Liver (tissue), 3 donors: Measurements from ENCODE around the gene PLEKHO2.

Experiments
- EGR1 ChIP-seq, 2 donors: IDR thresholded peaks; 2 replicates each; pipeline ENCODE4 v1.6.1; 2016 to 2018; ENCODE audit warnings: antibody characterized with exemption in 2 of 2, low read depth in 2 of 2
- GABPA ChIP-seq, 2 donors: IDR thresholded peaks in 1 of 2; conservative IDR thresholded peaks in 1 of 2; 2 replicates each; pipeline ENCODE4 v1.6.1; 2016; ENCODE audit warnings: antibody characterized with exemption in 2 of 2, mild to moderate bottlenecking in 1 of 2, moderate library complexity in 1 of 2
- NR2F2 ChIP-seq: IDR thresholded peaks from 2 replicates; pipeline ENCODE4 v1.6.1; 2016; ENCODE audit warnings: antibody characterized with exemption
- TAF1 ChIP-seq: conservative IDR thresholded peaks from 2 replicates; pipeline ENCODE4 v1.6.1; 2016; ENCODE audit warnings: antibody characterized with exemption, mild to moderate bottlenecking
- YY1 ChIP-seq: IDR thresholded peaks from 2 replicates; pipeline ENCODE4 v1.6.1; 2016; ENCODE audit warnings: antibody characterized with exemption, mild to moderate bottlenecking
- TF ChIP-seq, protein P1 (sequence below): fragments of 150-350 bp; IDR thresholded peaks from 2 replicates; pipeline ENCODE4 v1.5.1; 2017; ENCODE audit warnings: improper control_type of control experiment, low read depth, low read length; ENCODE audit not compliant: missing input control
- TF ChIP-seq, protein P2 (sequence below): IDR thresholded peaks from 2 replicates; pipeline ENCODE4 v1.6.1; 2016; ENCODE audit warnings: antibody characterized with exemption
- donor health status: healthy.
- donor health status: healthy.

DNA sequence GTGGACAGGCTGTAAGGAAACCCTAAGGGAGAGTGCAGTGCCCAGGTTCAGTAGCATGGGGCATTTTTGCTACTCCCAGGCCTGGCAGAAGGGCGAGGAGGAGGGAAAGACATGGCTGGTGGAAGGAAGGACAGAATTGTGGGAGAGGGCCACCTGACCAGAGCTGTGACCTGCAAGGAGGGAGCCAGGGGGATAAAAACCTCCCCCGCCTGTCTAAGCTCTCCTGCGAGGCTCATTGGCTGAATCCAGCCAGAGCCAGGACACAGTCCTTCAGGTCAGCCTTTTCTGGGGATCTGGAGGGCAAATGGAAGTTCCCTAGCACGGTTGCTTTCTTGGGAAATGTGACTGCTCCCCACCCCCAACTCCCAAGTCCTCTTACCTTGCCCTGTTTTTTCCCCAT, 56.7 kb downstream of the PLEKHO2 start:
- TF ChIP-seq, protein P1, sequence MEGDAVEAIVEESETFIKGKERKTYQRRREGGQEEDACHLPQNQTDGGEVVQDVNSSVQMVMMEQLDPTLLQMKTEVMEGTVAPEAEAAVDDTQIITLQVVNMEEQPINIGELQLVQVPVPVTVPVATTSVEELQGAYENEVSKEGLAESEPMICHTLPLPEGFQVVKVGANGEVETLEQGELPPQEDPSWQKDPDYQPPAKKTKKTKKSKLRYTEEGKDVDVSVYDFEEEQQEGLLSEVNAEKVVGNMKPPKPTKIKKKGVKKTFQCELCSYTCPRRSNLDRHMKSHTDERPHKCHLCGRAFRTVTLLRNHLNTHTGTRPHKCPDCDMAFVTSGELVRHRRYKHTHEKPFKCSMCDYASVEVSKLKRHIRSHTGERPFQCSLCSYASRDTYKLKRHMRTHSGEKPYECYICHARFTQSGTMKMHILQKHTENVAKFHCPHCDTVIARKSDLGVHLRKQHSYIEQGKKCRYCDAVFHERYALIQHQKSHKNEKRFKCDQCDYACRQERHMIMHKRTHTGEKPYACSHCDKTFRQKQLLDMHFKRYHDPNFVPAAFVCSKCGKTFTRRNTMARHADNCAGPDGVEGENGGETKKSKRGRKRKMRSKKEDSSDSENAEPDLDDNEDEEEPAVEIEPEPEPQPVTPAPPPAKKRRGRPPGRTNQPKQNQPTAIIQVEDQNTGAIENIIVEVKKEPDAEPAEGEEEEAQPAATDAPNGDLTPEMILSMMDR: no peak
- TF ChIP-seq, protein P2, sequence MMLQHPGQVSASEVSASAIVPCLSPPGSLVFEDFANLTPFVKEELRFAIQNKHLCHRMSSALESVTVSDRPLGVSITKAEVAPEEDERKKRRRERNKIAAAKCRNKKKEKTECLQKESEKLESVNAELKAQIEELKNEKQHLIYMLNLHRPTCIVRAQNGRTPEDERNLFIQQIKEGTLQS: no peak
- TF ChIP-seq EGR1 (IDR thresholded peaks at IDR 0.05; ENCODE audit: low read depth in 2 of 2) (no peak), TAF1 (no peak), YY1 (no peak), NR2F2 (no peak), GABPA (IDR thresholded peaks at IDR 0.05 in 1 of 2, conservative IDR thresholded peaks at IDR 0.05 in 1 of 2) (no peak)
